Cerebellar nuclear complex (tissue), 1 donor: ENCODE data around the gene ZNF771.

Experiments used
- DNase-seq, 2 experiments: peaks; one replicate each; lab custom pipeline; 2025; lab: John Stamatoyannopoulos, UW

ZNF771 gene

GRCh38 chr16:30407102-30407803, at the start of gene ZNF771:
Gene ZNF771, plus strand, starts transcription at chr16:30407606. Its CDS starts 448 bp downstream, at chr16:30408054.
- DNase-seq = peak in 1 of 2 experiments; percentile 62

GRCh38 chr16:30357715-30358576, 49.5 kb upstream of the ZNF771 start:
- no peak for DNase-seq

- DNase-seq = no peak
These were observed 48.8 kb upstream of the ZNF771 start for GRCh38 chr16:30358577-30358936.

- DNase-seq = no peak
These were observed 48.2 kb upstream of the ZNF771 start for GRCh38 chr16:30358990-30359870.

GRCh38 chr16:30359871-30360170, 47.6 kb upstream of the ZNF771 start:
- no peak for DNase-seq

GRCh38 chr16:30361180-30361579, 46.2 kb upstream of the ZNF771 start:
- no peak for DNase-seq

GRCh38 chr16:30365200-30365599, 42.2 kb upstream of the ZNF771 start:
- no peak for DNase-seq

- DNase-seq = no peak
These were observed 40.9 kb upstream of the ZNF771 start for GRCh38 chr16:30366511-30366910.

- DNase-seq = no peak
These were observed 39.9 kb upstream of the ZNF771 start for GRCh38 chr16:30367349-30368009.

GRCh38 chr16:30368122-30368791, 39.1 kb upstream of the ZNF771 start:
- DNase-seq = no peak

GRCh38 chr16:30368792-30369090, 38.7 kb upstream of the ZNF771 start:
- no peak for DNase-seq

GRCh38 chr16:30369091-30369937, 38.1 kb upstream of the ZNF771 start:
- no peak for DNase-seq

- DNase-seq = no peak
These were observed 37.4 kb upstream of the ZNF771 start for GRCh38 chr16:30369938-30370455.

- peak; percentile 99 to 100 for DNase-seq
These were observed 36.8 kb upstream of the ZNF771 start, which contains the start of gene TBC1D10B for GRCh38 chr16:30370456-30371247. Gene TBC1D10B, minus strand, starts transcription at chr16:30370494. Its CDS starts 311 bp downstream, at chr16:30370183.

GRCh38 chr16:30371248-30371816, 36.1 kb upstream of the ZNF771 start:
- DNase-seq = no peak

- no peak for DNase-seq
These were observed 35.2 kb upstream of the ZNF771 start for GRCh38 chr16:30372038-30372712.

- no peak for DNase-seq
These were observed 34.7 kb upstream of the ZNF771 start for GRCh38 chr16:30372725-30373124.

- DNase-seq = no peak
These were observed 32.9 kb upstream of the ZNF771 start, which contains the start of gene MYL11 for GRCh38 chr16:30374538-30374937. Gene MYL11, plus strand, starts transcription at chr16:30374802. Its CDS starts 56 bp downstream, at chr16:30374858.
